Measurements from ENCODE around the gene SOHLH2.

GRCh38 chr13:36183901-36184300 lies 30.5 kb downstream of the SOHLH2 start:
- no peak for TF ChIP-seq POLR2AphosphoS5 (IDR thresholded peaks at IDR 0.05)
- no peak for TF ChIP-seq CTCF (IDR thresholded peaks at IDR 0.05)
- no peak for TF ChIP-seq POLR2A (IDR thresholded peaks at IDR 0.05)

All from gastroesophageal sphincter (tissue), 3 donors.